ENCODE results near the gene LRMDA. TPM values are rescaled to one million over a fixed set of nuclear protein-coding genes. Genes with fewer than 3 reads are reported as not detected.

LRMDA gene
- total RNA-seq, 1 experiment from 2014 or later, result 4.8 TPM

DNA sequence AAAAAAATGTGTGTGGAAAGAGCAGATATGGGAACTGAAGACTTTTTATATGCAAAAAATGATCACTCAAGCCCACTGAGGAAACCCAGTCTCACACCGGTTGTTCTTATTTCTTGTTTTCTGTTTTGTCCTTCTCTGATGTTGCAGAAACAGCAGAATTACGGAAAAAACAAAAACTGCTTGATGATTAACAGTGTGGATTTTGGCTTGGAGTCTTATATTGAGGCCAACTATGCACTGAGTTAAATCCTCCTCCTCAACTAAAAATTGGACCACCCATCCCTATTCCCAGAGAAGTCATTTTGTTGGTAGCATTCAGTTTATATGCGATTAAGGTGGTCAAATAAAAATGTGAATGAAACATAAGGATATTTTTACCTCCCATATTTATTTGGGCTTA lies 246.1 kb downstream of the LRMDA start:
- CTCF ChIA-PET, result no interaction called here
- BruUV-seq (replicated peaks), result no TSS peak
- ATAC-seq, result no peak

DNA sequence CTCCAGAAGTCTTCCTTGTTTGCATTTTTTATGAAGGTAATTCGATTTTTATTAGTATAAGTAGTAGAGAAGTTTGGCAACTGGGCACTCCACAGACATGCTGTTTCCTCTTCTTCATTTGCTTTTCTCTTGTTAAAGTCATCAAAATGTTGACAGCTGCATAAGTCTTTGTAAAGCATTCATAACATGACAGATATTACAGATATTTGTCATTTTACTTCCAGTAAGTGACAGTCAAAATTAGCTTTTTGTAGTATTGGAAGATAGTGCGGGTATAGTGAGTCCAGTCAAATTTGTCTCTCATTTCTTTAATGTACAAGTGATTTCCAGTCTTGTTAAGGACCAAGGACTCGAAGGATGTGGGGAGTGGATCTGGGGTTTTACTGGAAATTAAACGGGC lies 247.1 kb downstream of the LRMDA start:
- no peak for DNase-seq (ENCODE audit: low read depth, low spot score)
- Histone ChIP-seq H3K4me1 (ENCODE audit: control insufficient read depth in 1 of 2, insufficient read depth in 2 of 2, low read length in 2 of 2) (no peaks in the 10 kb centered on the region), H3K9me2 (ENCODE audit: insufficient read depth) (no peaks in the 10 kb centered on the region), H3K4me2 (ENCODE audit: low read length) (no peak overlapping the region), H3K9me3 (ENCODE audit: control insufficient read depth in 1 of 2, insufficient read depth in 1 of 2, low read depth in 1 of 2, low read length in 2 of 2) (no peaks in the 10 kb centered on the region), H3K36me3 (ENCODE audit: control insufficient read depth in 1 of 2, insufficient read depth in 2 of 2, low read length in 2 of 2) (no peaks in the 10 kb centered on the region), H2AFZ (ENCODE audit: low read depth, low read length, poor library complexity, severe bottlenecking) (no peak overlapping the region), H3K4me3 (replicated peaks in 1 of 2; ENCODE audit: low read depth in 1 of 2, low read length in 2 of 2) (no peak overlapping the region), H3K27me3 (ENCODE audit: insufficient read depth, low read length) (peaks cover 11% of the 10 kb centered on the region), H3K9ac (ENCODE audit: low read length) (no peak overlapping the region), H3K27ac (ENCODE audit: low read depth, low read length) (no peak overlapping the region), H4K20me1 (ENCODE audit: insufficient read depth) (no peaks in the 10 kb centered on the region), H3K79me2 (ENCODE audit: insufficient read depth, low read length) (no peaks in the 10 kb centered on the region)
- ChIA-PET RAD21 (ENCODE audit: low non-redundant PET in 1 of 2, low total read pairs in 2 of 2, uncharacterized antibody in 2 of 2, unreplicated experiment in 2 of 2) (no interaction called here), CTCF (no interaction called here), POLR2A (no interaction called here)
- ATAC-seq, result no peak
- no peak for TF ChIP-seq EZH2phosphoT487 (IDR thresholded peaks at IDR 0.05; ENCODE audit: borderline replicate concordance)
- TF ChIP-seq ELF1 (IDR thresholded peaks at IDR 0.05; ENCODE audit: borderline replicate concordance, low read depth), result no peak
- TF ChIP-seq EZH2 (IDR thresholded peaks at IDR 0.05), result no peak
- BruUV-seq (replicated peaks), result no TSS peak
- intact Hi-C loops (cut with micrococcal nuclease), result no loop called here

More for the DNA sequence above, 246.1 kb downstream of the LRMDA start:
- no peaks in the 10 kb centered on the region for H3K36me3 ChIP-seq (ENCODE audit: control insufficient read depth in 1 of 2, insufficient read depth in 2 of 2, low read length in 2 of 2)
- H3K4me2 ChIP-seq (ENCODE audit: low read length), result no peak overlapping the region
- no peaks in the 10 kb centered on the region for H3K79me2 ChIP-seq (ENCODE audit: insufficient read depth, low read length)
- H4K20me1 ChIP-seq (ENCODE audit: insufficient read depth), result no peaks in the 10 kb centered on the region
- no peaks in the 10 kb centered on the region for H3K9me2 ChIP-seq (ENCODE audit: insufficient read depth)
- no peak overlapping the region for H3K4me3 ChIP-seq (replicated peaks in 1 of 2; ENCODE audit: low read depth in 1 of 2, low read length in 2 of 2)
- H3K9ac ChIP-seq (ENCODE audit: low read length), result no peak overlapping the region
- TF ChIP-seq RAD21 (IDR thresholded peaks at IDR 0.05; ENCODE audit: low read depth) (no peak), YY1 (IDR thresholded peaks at IDR 0.05; ENCODE audit: extremely low read depth, insufficient replicate concordance, low read depth, low read length) (no peak), POLR2A (IDR thresholded peaks at IDR 0.05; ENCODE audit: borderline replicate concordance, extremely low read depth, insufficient read depth, insufficient read length) (no peak), JUND (IDR thresholded peaks at IDR 0.05) (no peak), EZH2phosphoT487 (IDR thresholded peaks at IDR 0.05; ENCODE audit: borderline replicate concordance) (no peak), SP1 (IDR thresholded peaks at IDR 0.05; ENCODE audit: low read depth) (no peak)
- TF ChIP-seq, protein P1, sequence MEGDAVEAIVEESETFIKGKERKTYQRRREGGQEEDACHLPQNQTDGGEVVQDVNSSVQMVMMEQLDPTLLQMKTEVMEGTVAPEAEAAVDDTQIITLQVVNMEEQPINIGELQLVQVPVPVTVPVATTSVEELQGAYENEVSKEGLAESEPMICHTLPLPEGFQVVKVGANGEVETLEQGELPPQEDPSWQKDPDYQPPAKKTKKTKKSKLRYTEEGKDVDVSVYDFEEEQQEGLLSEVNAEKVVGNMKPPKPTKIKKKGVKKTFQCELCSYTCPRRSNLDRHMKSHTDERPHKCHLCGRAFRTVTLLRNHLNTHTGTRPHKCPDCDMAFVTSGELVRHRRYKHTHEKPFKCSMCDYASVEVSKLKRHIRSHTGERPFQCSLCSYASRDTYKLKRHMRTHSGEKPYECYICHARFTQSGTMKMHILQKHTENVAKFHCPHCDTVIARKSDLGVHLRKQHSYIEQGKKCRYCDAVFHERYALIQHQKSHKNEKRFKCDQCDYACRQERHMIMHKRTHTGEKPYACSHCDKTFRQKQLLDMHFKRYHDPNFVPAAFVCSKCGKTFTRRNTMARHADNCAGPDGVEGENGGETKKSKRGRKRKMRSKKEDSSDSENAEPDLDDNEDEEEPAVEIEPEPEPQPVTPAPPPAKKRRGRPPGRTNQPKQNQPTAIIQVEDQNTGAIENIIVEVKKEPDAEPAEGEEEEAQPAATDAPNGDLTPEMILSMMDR (IDR thresholded peaks at IDR 0.05 in 2 of 3, conservative IDR thresholded peaks at IDR 0.05 in 1 of 3; ENCODE audit: borderline replicate concordance in 1 of 3, insufficient read depth in 1 of 3, low read depth in 2 of 3, low read length in 2 of 3), result no peak
- TF ChIP-seq, protein P2, sequence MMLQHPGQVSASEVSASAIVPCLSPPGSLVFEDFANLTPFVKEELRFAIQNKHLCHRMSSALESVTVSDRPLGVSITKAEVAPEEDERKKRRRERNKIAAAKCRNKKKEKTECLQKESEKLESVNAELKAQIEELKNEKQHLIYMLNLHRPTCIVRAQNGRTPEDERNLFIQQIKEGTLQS (IDR thresholded peaks at IDR 0.05), result no peak
- DNase-seq (ENCODE audit: low read depth, low spot score), result no peak
- no peak overlapping the region for H2AFZ ChIP-seq (ENCODE audit: low read depth, low read length, poor library complexity, severe bottlenecking)
- H3K27ac ChIP-seq (ENCODE audit: low read depth, low read length), result no peak overlapping the region
- POLR2A ChIA-PET, result no interaction called here
- peaks cover 14% of the 10 kb centered on the region for H3K27me3 ChIP-seq (ENCODE audit: insufficient read depth, low read length)
- RAD21 ChIA-PET (ENCODE audit: low non-redundant PET in 1 of 2, low total read pairs in 2 of 2, uncharacterized antibody in 2 of 2, unreplicated experiment in 2 of 2), result no interaction called here
- no peaks in the 10 kb centered on the region for H3K9me3 ChIP-seq (ENCODE audit: control insufficient read depth in 1 of 2, insufficient read depth in 1 of 2, low read depth in 1 of 2, low read length in 2 of 2)
- intact Hi-C loops (cut with micrococcal nuclease), result no loop called here
- H3K4me1 ChIP-seq (ENCODE audit: control insufficient read depth in 1 of 2, insufficient read depth in 2 of 2, low read length in 2 of 2), result no peaks in the 10 kb centered on the region

Data from HCT116 (cell line).